Activated CD8-positive, alpha-beta memory T cell treated with anti-CD3 and anti-CD28 coated beads, Interleukin-2, amount 50 U/mL, for 1 hour (primary cell): ENCODE data around the gene CDCP2.

Source experiments
- DNase-seq: peaks from one replicate; pipeline ENCODE4 v3.0.0-alpha.2; 2020; ENCODE audit errors: extremely low read depth

Gene CDCP2

DNA sequence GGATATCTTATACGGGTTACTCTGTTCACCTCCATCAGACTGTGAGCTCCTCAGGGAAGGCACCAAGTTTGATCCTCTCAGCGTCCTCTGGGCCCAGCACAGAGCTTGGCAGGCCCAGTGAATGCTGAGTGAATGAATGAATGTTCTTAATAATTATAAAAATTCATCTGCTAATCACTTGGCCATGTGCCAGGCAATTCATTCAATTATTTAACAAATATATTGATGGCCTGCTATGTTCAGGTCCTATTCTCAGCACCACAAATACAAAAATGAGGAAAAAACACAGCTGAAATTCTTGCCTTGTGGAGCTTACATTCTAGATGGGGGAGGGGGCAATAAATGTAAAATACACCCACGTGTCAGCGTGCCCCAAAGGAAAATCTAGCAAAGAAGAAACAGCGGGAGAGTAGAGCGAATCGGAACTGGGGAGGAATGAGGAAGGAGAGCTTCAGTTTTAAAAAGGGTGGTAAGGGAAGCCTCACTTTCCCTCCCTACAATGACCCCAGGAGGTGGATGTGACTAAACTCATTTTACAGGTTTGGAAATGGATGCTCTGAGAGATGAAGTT, 15.8 kb downstream of the CDCP2 start:
- no peak for DNase-seq

DNA sequence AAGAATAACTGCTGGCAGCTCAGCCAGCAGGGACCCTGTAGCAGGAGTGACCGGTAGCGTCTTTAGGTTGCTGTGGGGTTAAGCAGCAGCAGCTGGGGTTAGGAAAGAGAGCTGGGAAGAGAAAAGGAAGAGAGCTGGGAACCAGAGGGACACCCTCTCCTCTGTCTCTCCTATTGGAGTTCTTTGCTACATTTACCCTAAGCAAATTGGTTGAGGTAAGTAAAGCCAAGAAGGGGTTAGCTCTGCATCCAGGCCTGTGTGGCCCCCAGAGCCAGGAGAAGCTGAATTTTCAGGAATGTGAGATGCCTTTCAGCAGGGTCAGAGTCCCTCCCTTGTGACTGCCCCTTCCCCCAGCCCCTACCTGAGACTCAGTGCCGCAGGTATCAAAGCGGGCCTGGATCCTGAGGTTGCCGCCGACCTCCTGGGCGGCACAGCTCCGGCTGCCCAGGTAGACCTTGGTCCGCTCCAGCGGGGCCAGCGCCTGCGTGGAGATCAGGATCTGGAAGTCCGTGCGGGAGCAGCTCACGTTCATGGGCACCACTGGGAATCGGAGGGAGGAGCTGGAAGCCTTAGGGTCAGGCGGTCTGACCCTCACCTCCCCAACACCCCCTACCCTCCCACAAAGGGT, 16.4 kb downstream of the CDCP2 start:
- DNase-seq = no peak

- DNase-seq = no peak
These were observed 17.2 kb downstream of the CDCP2 start for GRCh38 chr1:54135436-54136120.

GRCh38 chr1:54134295-54134694, 18.5 kb downstream of the CDCP2 start:
- no peak for DNase-seq

GRCh38 chr1:54132495-54132894, 20.3 kb downstream of the CDCP2 start:
- no peak for DNase-seq

DNA sequence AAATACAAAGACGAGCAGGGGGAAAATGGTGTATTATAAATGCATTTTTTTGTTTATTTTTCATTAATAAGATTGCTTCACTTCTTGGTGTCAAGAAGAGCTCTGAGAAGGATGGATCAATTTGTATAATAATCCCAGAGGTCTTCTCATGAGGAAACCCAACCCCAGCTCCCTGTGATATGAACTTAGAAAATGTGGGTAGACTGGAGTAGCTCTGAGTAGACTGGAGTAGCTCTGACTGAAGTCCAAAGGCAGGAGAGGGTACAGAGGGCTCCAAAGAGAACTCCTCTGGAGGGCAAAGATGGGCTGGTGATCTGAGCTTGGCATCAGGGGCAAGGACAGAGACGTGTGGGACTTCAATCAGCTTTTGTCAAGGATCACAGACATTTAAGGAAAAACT, 21.4 kb downstream of the CDCP2 start:
- no peak for DNase-seq

GRCh38 chr1:54129858-54130257, 22.9 kb downstream of the CDCP2 start:
- no peak for DNase-seq

- DNase-seq = no peak
These were observed 25.1 kb downstream of the CDCP2 start for GRCh38 chr1:54127594-54128300.

DNA sequence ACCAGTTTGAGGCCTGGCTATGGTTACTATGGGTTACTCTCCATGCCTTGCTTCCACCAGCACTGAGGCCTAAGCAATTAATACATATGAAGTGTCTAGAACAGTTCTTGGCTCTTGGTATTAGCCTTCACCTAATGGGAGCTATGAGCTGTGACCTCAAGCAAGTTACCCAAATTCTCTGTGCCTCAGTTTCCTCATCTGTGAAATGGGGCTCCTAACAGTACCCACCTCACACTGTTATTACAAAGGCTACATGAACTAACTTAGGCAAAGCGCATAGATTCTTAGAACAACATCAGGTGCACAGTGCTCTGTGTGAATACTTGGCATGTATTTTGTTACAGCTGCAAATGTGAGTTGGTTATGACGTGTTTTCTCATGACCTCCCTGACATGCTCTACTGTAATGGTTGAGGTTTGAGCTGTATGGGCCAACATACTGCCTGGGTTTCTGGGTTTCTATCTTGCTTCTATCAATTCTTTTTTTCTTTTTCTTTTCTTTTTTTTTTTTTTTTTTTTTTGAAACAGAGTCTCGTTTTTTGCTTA, 26.5 kb downstream of the CDCP2 start:
- DNase-seq = no peak

- DNase-seq = no peak
These were observed 27.3 kb downstream of the CDCP2 start for GRCh38 chr1:54125386-54126070.

GRCh38 chr1:54124906-54125305, 27.9 kb downstream of the CDCP2 start:
- DNase-seq = no peak

GRCh38 chr1:54124472-54124871, 28.3 kb downstream of the CDCP2 start:
- DNase-seq = no peak

- DNase-seq = no peak
These were observed 29.8 kb downstream of the CDCP2 start for GRCh38 chr1:54122992-54123391.

DNA sequence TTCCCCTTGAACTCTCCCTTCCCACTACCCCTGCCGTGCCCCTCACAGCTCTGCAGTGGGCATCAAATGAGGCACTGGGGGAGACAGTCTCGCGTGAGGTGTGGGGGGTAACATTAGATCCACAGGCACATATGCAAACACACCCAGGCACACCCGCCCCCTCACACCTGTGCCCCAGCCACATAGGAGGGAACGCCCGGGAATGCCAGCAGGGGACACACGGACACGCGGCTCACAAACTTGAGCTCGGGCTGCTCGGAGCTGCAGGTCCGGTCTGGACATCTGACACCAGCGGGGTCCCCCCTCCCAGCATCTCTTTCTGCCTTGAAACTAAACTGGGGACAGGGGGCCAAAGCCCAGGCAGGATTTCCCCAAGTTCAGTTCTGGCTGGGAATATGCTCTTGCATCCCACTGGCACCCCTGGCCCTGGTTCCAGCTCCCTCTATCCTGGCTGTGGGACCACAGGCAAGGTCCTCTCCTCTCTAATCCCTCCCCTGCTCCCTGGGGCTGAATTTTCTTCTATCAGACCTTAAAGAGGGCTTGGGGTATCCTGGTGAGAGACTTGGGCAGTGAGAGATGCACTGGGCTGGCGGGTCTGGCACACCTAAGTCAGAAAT, 30.6 kb downstream of the CDCP2 start:
- no peak for DNase-seq

GRCh38 chr1:54121482-54122134, 31.2 kb downstream of the CDCP2 start:
- peak; percentile 4 for DNase-seq

DNA sequence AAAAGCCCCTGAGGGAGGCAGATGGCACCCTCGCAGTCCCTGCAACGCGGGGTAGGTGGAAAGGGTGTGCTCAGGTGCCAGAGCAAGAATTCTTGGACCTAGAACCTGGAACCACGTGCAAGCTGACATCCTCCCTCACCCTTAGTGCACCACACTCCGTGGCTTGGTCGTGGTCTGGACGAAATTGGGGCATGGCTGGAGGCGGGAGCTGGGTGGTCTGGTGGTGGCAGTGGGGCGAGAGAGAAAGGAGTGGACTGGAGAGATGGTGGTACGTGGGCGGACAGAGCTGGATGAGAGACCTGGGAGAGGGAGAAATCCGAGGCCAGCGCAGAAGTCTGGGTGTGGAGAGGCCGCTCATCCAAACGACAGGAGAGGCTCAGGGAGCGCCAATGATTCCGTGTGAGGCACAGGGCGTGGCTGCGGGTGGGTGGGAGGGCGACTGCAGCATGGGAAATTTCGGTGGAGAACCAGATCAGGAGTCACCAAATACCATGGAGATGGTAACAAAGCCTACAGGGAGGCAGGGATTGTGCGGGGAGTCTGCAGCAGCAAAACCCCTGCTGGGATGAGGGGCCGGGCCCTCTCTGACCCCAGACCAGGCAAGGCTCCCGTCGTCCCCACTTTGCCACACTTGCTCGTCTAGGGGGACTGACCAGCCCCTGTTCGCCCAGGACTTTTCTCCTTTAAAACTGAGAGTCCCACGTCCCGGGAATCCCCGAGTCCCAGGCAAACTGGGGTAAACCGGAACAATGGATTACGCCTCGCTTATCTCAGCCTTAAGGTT, 31.9 kb downstream of the CDCP2 start:
- DNase-seq = no peak

GRCh38 chr1:54120018-54120697, 32.6 kb downstream of the CDCP2 start:
- no peak for DNase-seq

- DNase-seq = no peak
These were observed 34.1 kb downstream of the CDCP2 start for GRCh38 chr1:54118704-54119103.

DNA sequence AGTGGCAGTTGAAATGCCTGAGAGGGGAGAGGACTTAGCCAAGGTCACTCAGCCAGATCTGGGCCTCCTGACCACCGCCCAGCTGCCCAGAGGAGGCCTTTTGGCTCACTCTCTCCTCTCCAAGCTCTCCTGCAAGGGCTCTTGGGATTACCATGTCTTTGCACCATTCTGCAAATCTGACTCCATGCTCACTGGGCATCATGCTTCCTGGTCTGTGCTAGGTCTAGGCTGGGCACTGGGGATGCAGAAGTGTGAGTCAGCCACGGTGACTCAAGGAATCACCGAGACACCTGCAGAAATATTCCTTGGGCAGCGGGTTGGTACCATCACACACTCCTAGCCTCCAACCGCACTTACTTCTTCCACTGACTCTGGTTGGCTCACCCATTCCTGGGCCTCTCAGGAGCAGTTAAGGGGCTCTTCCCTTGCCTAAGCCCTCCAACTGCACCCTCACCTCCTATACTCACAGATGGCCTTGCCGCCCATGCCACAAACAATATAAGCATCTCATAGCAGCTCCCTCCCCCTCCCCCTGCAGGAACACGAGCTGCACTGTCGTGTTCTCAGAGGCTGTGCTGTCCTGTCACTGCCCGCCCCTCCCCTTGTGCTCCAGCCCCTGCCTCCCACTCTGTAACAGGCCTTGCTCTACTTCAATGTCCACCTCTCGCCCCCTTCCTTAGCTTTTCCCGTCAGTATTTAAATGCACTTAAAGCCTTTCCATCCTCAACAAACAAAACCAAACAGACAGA, 34.8 kb downstream of the CDCP2 start:
- DNase-seq = no peak
